GM12878 (cell line): Measurements from ENCODE around the gene ITSN1. TPM values are rescaled to one million over a fixed set of nuclear protein-coding genes. Genes with fewer than 3 reads are reported as not detected.

Source experiments
- ATAC-seq: fragments of 200-7000 bp; cut with Tn5 transposase; 3 replicates; pipeline ENCODE4 v1.9.1; 2020; ENCODE audit warnings: mild to moderate bottlenecking, moderate library complexity
- BruUV-seq: library from RNA; stranded (reverse); fragments of 400-500 nt; replicated peaks from 2 replicates; lab custom pipeline; 2021; lab: Mats Ljungman, UMichigan
- CTCF ChIA-PET: fragments of 300-600 bp; sonication (Branson Sonifier 250); formaldehyde crosslinking; extraction: SDS; loops from one replicate; lab custom pipeline; 2021; ENCODE audit warnings: inconsistent platforms; lab: Yijun Ruan, JAX
- POLR2A ChIA-PET: fragments of 350-600 bp; formaldehyde crosslinking; extraction: SDS; loops from one replicate; lab custom pipeline; 2021; ENCODE audit warnings: inconsistent platforms; lab: Charles Lee
- RAD21 ChIA-PET: fragments of 300-600 bp; sonication (Branson Sonifier 250); formaldehyde crosslinking; loops from one replicate; lab custom pipeline; 2023; ENCODE audit warnings: antibody characterized with exemption; ENCODE audit not compliant: unreplicated experiment; lab: Charles Lee
- SMC1A ChIA-PET: fragments of 300-600 bp; sonication (Branson Sonifier 250); formaldehyde crosslinking; loops from one replicate; lab custom pipeline; 2023; ENCODE audit not compliant: unreplicated experiment, uncharacterized antibody; lab: Charles Lee
- DNase-seq: peaks from one replicate; pipeline ENCODE4 v3.0.0-alpha.2; 2011; ENCODE audit warnings: low read depth, low spot score
- FAIRE-seq: peaks from 3 replicates; lab custom pipeline; 2011; peaks lifted over from hg19 to GRCh38; lab: Jason Lieb, UNC
- H2AFZ ChIP-seq: 2 replicates; pipeline ENCODE4 v1.6.0; 2011; ENCODE audit warnings: low read depth, low read length, control low read depth; ENCODE audit not compliant: control insufficient read depth
- H3K27ac ChIP-seq: 2 replicates; pipeline ENCODE4 v1.5.1; 2011; ENCODE audit warnings: control low read depth; ENCODE audit not compliant: control insufficient read depth, insufficient read depth
- H3K27me3 ChIP-seq, 2 experiments: replicated peaks in 1 of 2; 2 replicates each; pipeline versions ENCODE4 v1.6.0 to v1.6.1; 2011; ENCODE audit warnings: low read length in 1 of 2; ENCODE audit not compliant: control insufficient read depth in 2 of 2, insufficient read depth in 2 of 2
- H3K36me3 ChIP-seq, 2 experiments: 2 replicates each; pipeline ENCODE4 v1.5.1; 2011; ENCODE audit warnings: low read length in 1 of 2; ENCODE audit not compliant: control insufficient read depth in 2 of 2, insufficient read depth in 2 of 2
- H3K4me1 ChIP-seq: 2 replicates; pipeline ENCODE4 v1.6.1; 2011; ENCODE audit warnings: mild to moderate bottlenecking, low read length, moderate library complexity, mixed read lengths; ENCODE audit not compliant: control insufficient read depth, insufficient read depth
- H3K4me2 ChIP-seq: 2 replicates; pipeline ENCODE4 v1.6.0; 2011; ENCODE audit warnings: control low read depth; ENCODE audit not compliant: control insufficient read depth, insufficient read depth
- H3K4me3 ChIP-seq: fragments of 200-600 bp; sonication (generic); 2 replicates; pipeline ENCODE4 v1.5.1; 2016
- H3K79me2 ChIP-seq: 2 replicates; pipeline ENCODE4 v1.6.0; 2011; ENCODE audit warnings: low read length; ENCODE audit not compliant: control insufficient read depth, insufficient read depth
- H3K9ac ChIP-seq: 2 replicates; pipeline ENCODE4 v1.8.0; 2011; ENCODE audit warnings: low read length, control low read depth, mixed read lengths; ENCODE audit not compliant: control insufficient read depth, insufficient read depth
- H3K9me3 ChIP-seq: replicated peaks from 3 replicates; pipeline ENCODE4 v1.5.1; 2011; ENCODE audit warnings: mild to moderate bottlenecking, low read length; ENCODE audit not compliant: control insufficient read depth, insufficient read depth
- H4K20me1 ChIP-seq: 2 replicates; pipeline ENCODE4 v1.6.0; 2011; ENCODE audit not compliant: control insufficient read depth, insufficient read depth
- CUX1 ChIP-seq: IDR thresholded peaks from 2 replicates; pipeline ENCODE4 v1.6.1; 2012; ENCODE audit warnings: improper control_type of control experiment, low read depth, low read length; ENCODE audit not compliant: insufficient replicate concordance
- E2F4 ChIP-seq: IDR thresholded peaks from 2 replicates; pipeline ENCODE4 v1.6.1; 2012; ENCODE audit warnings: low read depth, low read length, improper control_type of control experiment
- E2F8 ChIP-seq: fragments of 450-650 bp; IDR thresholded peaks from 2 replicates; pipeline ENCODE4 v1.6.1; 2018; ENCODE audit warnings: mild to moderate bottlenecking, low read depth, moderate library complexity; ENCODE audit not compliant: partially characterized antibody
- FOXM1 ChIP-seq: IDR thresholded peaks from 2 replicates; pipeline ENCODE4 v1.6.1; 2012; ENCODE audit warnings: low read depth, mild to moderate bottlenecking, inconsistent platforms, low read length, moderate library complexity
- PKNOX1 ChIP-seq: fragments of 450-650 bp; IDR thresholded peaks from 2 replicates; pipeline ENCODE4 v1.6.1; 2016; ENCODE audit warnings: mild to moderate bottlenecking
- RBBP5 ChIP-seq: fragments of 200-600 bp; sonication (generic); conservative IDR thresholded peaks from 2 replicates; pipeline ENCODE4 v1.6.1; 2016
- SIN3A ChIP-seq: IDR thresholded peaks from 2 replicates; pipeline ENCODE4 v1.6.1; 2012; ENCODE audit warnings: low read depth, low read length, improper control_type of control experiment
- TCF3 ChIP-seq: IDR thresholded peaks from 2 replicates; pipeline ENCODE4 v1.6.1; 2012; ENCODE audit warnings: low read depth, mild to moderate bottlenecking, low read length, borderline replicate concordance; ENCODE audit not compliant: insufficient read depth
- ZNF687 ChIP-seq: fragments of 450-650 bp; IDR thresholded peaks from 2 replicates; pipeline ENCODE4 v1.6.1; 2017; ENCODE audit warnings: mild to moderate bottlenecking, moderate library complexity
- WGBS: methylation state at CpG from one replicate; pipeline ENCODE4 v1.1.6; 2016; ENCODE audit warnings: low lambda C conversion rate; ENCODE audit not compliant: insufficient replicate concordance, insufficient coverage; ENCODE audit errors: missing lambda C conversion rate; 5-methylcytosine and 5-hydroxymethylcytosine counted together
- in situ Hi-C: fragments of 300-500 bp; cut with MboI; formaldehyde crosslinking; loops from 9 replicates; pipeline ENCODE4 v1.14.3; 2018; ENCODE audit warnings: mixed read lengths
- intact Hi-C: fragments of 100-400 bp; cut with micrococcal nuclease; formaldehyde crosslinking; loops from one replicate; pipeline ENCODE4 v1.14.2; 2022; ENCODE audit not compliant: unreplicated experiment
- polyA plus RNA-seq, 11 experiments: library from polyadenylated mRNA; depleted of rRNA in 4 of 11; unstranded in 6 of 11; stranded (reverse) in 5 of 11; fragments of >200 nt; fragmentation: Nextera tagmentation in 4 of 11; fragmentation: Illumina TruSeq in 1 of 11; extraction: Ambion mirVana in 4 of 11; extraction: Trizol in 1 of 11; gene quantifications; 1 replicate in 1 of 11; 2 replicates in 10 of 11; pipeline versions ENCODE4 v1.2.1 to v1.2.3, GENCODE V29; 2011 to 2016; ENCODE audit warnings: inconsistent platforms in 2 of 11, missing spikeins in 2 of 11, low read depth in 1 of 11
- total RNA-seq, 4 experiments: library from RNA; depleted of rRNA in 3 of 4; stranded (reverse); fragments of >200 nt in 3 of 4; fragmentation: Illumina TruSeq in 1 of 4; extraction: Trizol in 1 of 4; gene quantifications; 2 replicates each; pipeline versions ENCODE4 v1.2.1 to v1.2.3, GENCODE V29; 2013 to 2021

Gene ITSN1
- total and polyA plus RNA-seq, 10 of the 15 experiments (the other 5 are each of a cell fraction or from before 2014, with no cell fraction given), result 0.89 to 10.6 (median 4.8) TPM

- ATAC-seq (no peak), FAIRE-seq (no peak), DNase-seq (no peak)
- BruUV-seq, result no TSS peak
- ChIA-PET POLR2A (no interaction called here), CTCF (no interaction called here), SMC1A (no interaction called here), RAD21 (no interaction called here)
- no peaks in the 10 kb centered on the region for H3K9me3 ChIP-seq
- in situ Hi-C loops (no loop called here), intact Hi-C loops (no loop called here)
- no peak overlapping the region for H2AFZ ChIP-seq
- H3K36me3 ChIP-seq, result no peaks in the 10 kb centered on the region
- no peaks in the 10 kb centered on the region for H3K27me3 ChIP-seq
- no peaks in the 10 kb centered on the region for H3K79me2 ChIP-seq
- H3K9ac ChIP-seq, result no peak overlapping the region
- H3K4me1 ChIP-seq, result no peaks in the 10 kb centered on the region
- 89% methylated on average over 9 of the region's 9 CpGs for WGBS
- H3K4me2 ChIP-seq, result no peak overlapping the region
- H3K4me3 ChIP-seq, result no peak overlapping the region
- H4K20me1 ChIP-seq, result no peaks in the 10 kb centered on the region
- no peak overlapping the region for H3K27ac ChIP-seq
- TF ChIP-seq TCF3, result no peak
- no peak for TF ChIP-seq FOXM1
- no peak for TF ChIP-seq SIN3A
- no peak for TF ChIP-seq PKNOX1
- no peak for TF ChIP-seq E2F8
- TF ChIP-seq E2F4, result no peak
- no peak for TF ChIP-seq CUX1
- no peak for TF ChIP-seq RBBP5
- TF ChIP-seq ZNF687, result no peak
Observed at GRCh38 chr21:33829844-33830243, 187.5 kb downstream of the ITSN1 start.
